Endothelial cell of umbilical vein (primary cell): Measurements from ENCODE around the gene JSRP1. TPM values are rescaled to one million over a fixed set of nuclear protein-coding genes. Genes with fewer than 3 reads are reported as not detected.

ENCODE experiments used
- BruUV-seq: library from RNA; stranded (reverse); fragments of 400-500 nt; replicated peaks from 2 replicates; lab custom pipeline; 2021; lab: Mats Ljungman, UMichigan
- CTCF ChIA-PET: fragments of 300-600, 350-600 bp; sonication (Branson Sonifier 250); formaldehyde crosslinking; loops from one replicate; lab custom pipeline; 2021; ENCODE audit warnings: antibody characterized with exemption, inconsistent platforms; lab: Charles Lee
- POLR2A ChIA-PET: fragments of 300-600, 350-600 bp; sonication (Branson Sonifier 250); formaldehyde crosslinking; loops from one replicate; lab custom pipeline; 2021; ENCODE audit warnings: antibody characterized with exemption, inconsistent platforms; lab: Charles Lee
- DNase-seq: peaks from one replicate; pipeline ENCODE4 v3.0.0-alpha.2; 2011; ENCODE audit warnings: low read depth, low spot score
- FAIRE-seq: peaks from 2 replicates; lab custom pipeline; 2011; peaks lifted over from hg19 to GRCh38; lab: Jason Lieb, UNC
- H2AFZ ChIP-seq: 2 replicates; pipeline ENCODE4 v1.6.0; 2012; ENCODE audit warnings: low read depth, low read length, control low read depth, inconsistent platforms
- H3K27ac ChIP-seq: 2 replicates; pipeline ENCODE4 v1.5.1; 2011; ENCODE audit warnings: low read depth, mild to moderate bottlenecking, control low read depth, low read length, moderate library complexity; ENCODE audit not compliant: insufficient read depth
- H3K27me3 ChIP-seq, 2 experiments: 2 replicates each; pipeline versions ENCODE4 v1.6.0 to v1.6.1; 2011; ENCODE audit warnings: low read length in 2 of 2, mixed read lengths in 1 of 2; ENCODE audit not compliant: control insufficient read depth in 2 of 2, insufficient read depth in 2 of 2
- H3K36me3 ChIP-seq, 2 experiments: 2 replicates in 1 of 2; 3 replicates in 1 of 2; pipeline ENCODE4 v1.5.1; 2011; ENCODE audit warnings: low read length in 2 of 2, mild to moderate bottlenecking in 1 of 2, moderate library complexity in 1 of 2; ENCODE audit not compliant: control insufficient read depth in 2 of 2, insufficient read depth in 2 of 2; ENCODE audit errors: extremely low read depth in 1 of 2
- H3K4me1 ChIP-seq: 3 replicates; pipeline ENCODE4 v1.5.1; 2011; ENCODE audit warnings: mild to moderate bottlenecking, low read length; ENCODE audit not compliant: control insufficient read depth, insufficient read depth; ENCODE audit errors: extremely low read depth
- H3K4me2 ChIP-seq: 2 replicates; pipeline ENCODE4 v1.6.1; 2011; ENCODE audit warnings: low read length, control low read depth, mixed read lengths; ENCODE audit not compliant: insufficient read depth
- H3K4me3 ChIP-seq, 3 experiments: fragments of 200-600 bp in 1 of 3; sonication (generic), shearing (Covaris generic) in 1 of 3; replicated peaks in 1 of 3; 2 replicates each; pipeline ENCODE4 v1.5.1; 2011 to 2016; ENCODE audit warnings: control low read depth in 3 of 3, low read length in 3 of 3, mild to moderate bottlenecking in 2 of 3, inconsistent platforms in 1 of 3, low read depth in 1 of 3, moderate library complexity in 1 of 3; ENCODE audit not compliant: insufficient read depth in 1 of 3
- H3K79me2 ChIP-seq: 2 replicates; pipeline ENCODE4 v1.6.0; 2012; ENCODE audit warnings: low read length, inconsistent platforms; ENCODE audit not compliant: control insufficient read depth, insufficient read depth
- H3K9ac ChIP-seq: replicated peaks from 2 replicates; pipeline ENCODE3; 2011; ENCODE audit warnings: low read length, control low read depth; ENCODE audit not compliant: insufficient read depth; ENCODE audit errors: extremely low read depth
- H3K9me1 ChIP-seq: replicated peaks from 3 replicates; pipeline ENCODE4 v1.6.0; 2011; ENCODE audit warnings: mild to moderate bottlenecking, low read length; ENCODE audit not compliant: control insufficient read depth, insufficient read depth; ENCODE audit errors: extremely low read depth
- H3K9me3 ChIP-seq: replicated peaks from 2 replicates; pipeline ENCODE4 v1.5.1; 2012; ENCODE audit warnings: low read length, inconsistent platforms; ENCODE audit not compliant: control insufficient read depth, insufficient read depth
- H4K20me1 ChIP-seq: replicated peaks from 2 replicates; pipeline ENCODE3; 2011; ENCODE audit warnings: mild to moderate bottlenecking, low read length; ENCODE audit not compliant: control insufficient read depth, insufficient read depth; ENCODE audit errors: extremely low read depth
- EZH2 ChIP-seq: IDR thresholded peaks from 2 replicates; pipeline ENCODE4 v1.6.1; 2012; ENCODE audit warnings: borderline replicate concordance, low read depth, mild to moderate bottlenecking, moderate library complexity, low read length, inconsistent platforms; ENCODE audit not compliant: severe bottlenecking
- FOS ChIP-seq: IDR thresholded peaks from 2 replicates; pipeline ENCODE4 v1.6.1; 2011; ENCODE audit warnings: mild to moderate bottlenecking, low read length, moderate library complexity, borderline replicate concordance; ENCODE audit not compliant: insufficient read depth
- GATA2 ChIP-seq: IDR thresholded peaks from 2 replicates; pipeline ENCODE4 v1.7.0; 2011; ENCODE audit warnings: low read depth, mild to moderate bottlenecking, moderate library complexity, mixed read lengths, low read length; ENCODE audit not compliant: insufficient read length, insufficient read depth
- JUN ChIP-seq: IDR thresholded peaks from 2 replicates; pipeline ENCODE4 v1.6.1; 2011; ENCODE audit warnings: borderline replicate concordance, low read depth; ENCODE audit not compliant: insufficient read length, insufficient read depth
- MAX ChIP-seq: IDR thresholded peaks from 2 replicates; pipeline ENCODE4 v1.6.1; 2011; ENCODE audit not compliant: insufficient read depth, insufficient read length
- MYC ChIP-seq: IDR thresholded peaks from one replicate; pipeline ENCODE4 v1.6.1; 2011; ENCODE audit warnings: mild to moderate bottlenecking, low read depth, low read length
- POLR2A ChIP-seq: IDR thresholded peaks from 2 replicates; pipeline ENCODE4 v1.6.1; 2012; ENCODE audit warnings: low read depth, mild to moderate bottlenecking, control low read depth, low read length
- POLR2AphosphoS5 ChIP-seq: IDR thresholded peaks from 2 replicates; pipeline ENCODE4 v1.6.1; 2012; ENCODE audit warnings: low read depth, mild to moderate bottlenecking, control low read depth, low read length, moderate library complexity; ENCODE audit not compliant: insufficient read depth
- dilution Hi-C: fragments of 300-500 bp; cut with MboI; formaldehyde crosslinking; loops from one replicate; pipeline ENCODE4 v1.15.0; 2019; ENCODE audit warnings: low sequenced_read_pairs; ENCODE audit not compliant: extremely low pct_ligation_motif_present
- intact Hi-C: fragments of 100-400 bp; cut with micrococcal nuclease; formaldehyde crosslinking; loops from one replicate; pipeline ENCODE4 v1.10.0; 2022
- polyA plus RNA-seq, 4 experiments: library from polyadenylated mRNA; depleted of rRNA in 3 of 4; stranded (reverse) in 3 of 4; unstranded in 1 of 4; fragments of >200 nt; gene quantifications; 2 replicates each; pipeline versions ENCODE4 v1.2.1 to v1.2.3, GENCODE V29; 2011 to 2012; ENCODE audit warnings: missing spikeins in 1 of 4
- total RNA-seq: library from RNA; stranded (reverse); gene quantifications from 2 replicates; pipeline ENCODE4 v1.2.3, GENCODE V29; 2021
- TF ChIP-seq, protein P1 (sequence below), 2 donors: IDR thresholded peaks; 1 replicate in 1 of 2; 2 replicates in 1 of 2; pipeline ENCODE4 v1.5.1; 2011; ENCODE audit warnings: low read length in 2 of 2, mild to moderate bottlenecking in 2 of 2, moderate library complexity in 2 of 2, control low read depth in 1 of 2, inconsistent platforms in 1 of 2, low read depth in 1 of 2; ENCODE audit not compliant: insufficient read depth in 1 of 2; ENCODE audit errors: extremely low read depth in 1 of 2

The JSRP1 gene
- total and polyA plus RNA-seq, 2 donors (not counting 3 experiments of a cell fraction or from before 2014, with no cell fraction given) = not detected

GRCh38 chr19:2234996-2235380 is 21.2 kb downstream of the JSRP1 start:
- ChIA-PET CTCF (interaction anchor here (1.3 to 1.8 kb wide), 5 partner anchors 27 to 81 kb away, joined by 6 to 16 read pairs (median 11); no protein-coding TSS in a partner anchor), POLR2A (no interaction called here)
- intact Hi-C loops (loop anchor here (5.0 kb wide), 2 partner anchors 307 to 802 kb away; no protein-coding TSS in a partner anchor), dilution Hi-C loops (no loop called here)
- Histone ChIP-seq H4K20me1 (no peaks in the 10 kb centered on the region), H3K9me3 (no peaks in the 10 kb centered on the region), H3K79me2 (peaks cover 54% of the 10 kb centered on the region), H3K4me1 (peaks cover 26% of the 10 kb centered on the region), H3K27me3 (no peaks in the 10 kb centered on the region), H3K27ac (peak overlapping the region; percentile 27), H3K4me2 (peak overlapping the region; percentile 86), H3K9ac (peak overlapping the region; percentile 67), H2AFZ (no peak overlapping the region), H3K9me1 (no peaks in the 10 kb centered on the region), H3K36me3 (peaks cover 0 to 20% of the 10 kb centered on the region in 2 experiments), H3K4me3 (peak overlapping the region; percentile 56 to 86 (median 80))
- no TSS peak for BruUV-seq
- no peak for TF ChIP-seq POLR2AphosphoS5
- TF ChIP-seq POLR2A = no peak
- no peak for TF ChIP-seq GATA2
- no peak for TF ChIP-seq MAX
- TF ChIP-seq EZH2 = no peak
- TF ChIP-seq, protein P1, sequence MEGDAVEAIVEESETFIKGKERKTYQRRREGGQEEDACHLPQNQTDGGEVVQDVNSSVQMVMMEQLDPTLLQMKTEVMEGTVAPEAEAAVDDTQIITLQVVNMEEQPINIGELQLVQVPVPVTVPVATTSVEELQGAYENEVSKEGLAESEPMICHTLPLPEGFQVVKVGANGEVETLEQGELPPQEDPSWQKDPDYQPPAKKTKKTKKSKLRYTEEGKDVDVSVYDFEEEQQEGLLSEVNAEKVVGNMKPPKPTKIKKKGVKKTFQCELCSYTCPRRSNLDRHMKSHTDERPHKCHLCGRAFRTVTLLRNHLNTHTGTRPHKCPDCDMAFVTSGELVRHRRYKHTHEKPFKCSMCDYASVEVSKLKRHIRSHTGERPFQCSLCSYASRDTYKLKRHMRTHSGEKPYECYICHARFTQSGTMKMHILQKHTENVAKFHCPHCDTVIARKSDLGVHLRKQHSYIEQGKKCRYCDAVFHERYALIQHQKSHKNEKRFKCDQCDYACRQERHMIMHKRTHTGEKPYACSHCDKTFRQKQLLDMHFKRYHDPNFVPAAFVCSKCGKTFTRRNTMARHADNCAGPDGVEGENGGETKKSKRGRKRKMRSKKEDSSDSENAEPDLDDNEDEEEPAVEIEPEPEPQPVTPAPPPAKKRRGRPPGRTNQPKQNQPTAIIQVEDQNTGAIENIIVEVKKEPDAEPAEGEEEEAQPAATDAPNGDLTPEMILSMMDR (IDR thresholded peaks at IDR 0.05; ENCODE audit: extremely low read depth in 1 of 2, insufficient read depth in 1 of 2, low read depth in 1 of 2, low read length in 2 of 2) = no peak
- no peak for TF ChIP-seq FOS
- TF ChIP-seq JUN = no peak
- TF ChIP-seq MYC = no peak
- FAIRE-seq = peak; percentile 8
- DNase-seq = no peak
